HCT116 (cell line): ENCODE data around the gene UBE2M. TPM values are rescaled to one million over a fixed set of nuclear protein-coding genes. Genes with fewer than 3 reads are reported as not detected.

ENCODE experiments used
- ATAC-seq: fragments of 200-7000 bp; cut with Tn5 transposase; 2 replicates; pipeline ENCODE4 v1.9.1; 2020; ENCODE audit warnings: mild to moderate bottlenecking, moderate library complexity
- BruUV-seq: library from RNA; stranded (reverse); fragments of 400-500 nt; replicated peaks from 2 replicates; lab custom pipeline; 2021; lab: Mats Ljungman, UMichigan
- CTCF ChIA-PET: fragments of 300-600 bp; sonication (Branson Sonifier 250); formaldehyde crosslinking; loops from one replicate; lab custom pipeline; 2021; ENCODE audit warnings: antibody characterized with exemption; lab: Charles Lee
- POLR2A ChIA-PET: fragments of 300-600, 350-600 bp; sonication (Branson Sonifier 250); formaldehyde crosslinking; loops from one replicate; lab custom pipeline; 2021; ENCODE audit warnings: antibody characterized with exemption; lab: Charles Lee
- RAD21 ChIA-PET, 2 experiments: fragments of 300-600 bp; sonication (Branson Sonifier 250); formaldehyde crosslinking; loops; one replicate each; lab custom pipeline; 2023; ENCODE audit warnings: low total read pairs in 2 of 2; ENCODE audit not compliant: uncharacterized antibody in 2 of 2, unreplicated experiment in 2 of 2, low non-redundant PET in 1 of 2; lab: Charles Lee
- DNase-seq: peaks from one replicate; pipeline ENCODE4 v3.0.0-alpha.2; 2010; ENCODE audit warnings: low read depth, low spot score
- H2AFZ ChIP-seq: fragments of 200-600 bp; shearing (Covaris generic), sonication (generic); 2 replicates; pipeline ENCODE4 v1.6.1; 2017; ENCODE audit warnings: low read depth, mixed run types, mixed read lengths, antibody characterized with exemption, low read length; ENCODE audit not compliant: poor library complexity, severe bottlenecking
- H3K27ac ChIP-seq: 2 replicates; pipeline ENCODE4 v1.5.1; 2012; ENCODE audit warnings: low read depth, low read length
- H3K27me3 ChIP-seq: fragments of 200-600 bp; sonication (generic); 2 replicates; pipeline ENCODE4 v1.6.1; 2016; ENCODE audit warnings: mixed run types, low read length, mixed read lengths; ENCODE audit not compliant: insufficient read depth
- H3K36me3 ChIP-seq, 2 experiments: fragments of 200-500 bp in 1 of 2; fragments of 200-600 bp in 1 of 2; sonication (Bioruptor generic) in 1 of 2; sonication (generic) in 1 of 2; 2 replicates each; pipeline versions ENCODE4 v1.5.1 to v1.6.1; 2014 to 2016; ENCODE audit warnings: low read length in 2 of 2, inconsistent platforms in 1 of 2, mixed read lengths in 1 of 2, mixed run types in 1 of 2; ENCODE audit not compliant: insufficient read depth in 2 of 2, control insufficient read depth in 1 of 2
- H3K4me1 ChIP-seq, 2 experiments: fragments of 200-600 bp in 1 of 2; sonication (generic) in 1 of 2; 2 replicates each; pipeline versions ENCODE4 v1.5.1 to v1.6.1; 2012 to 2017; ENCODE audit warnings: low read length in 2 of 2, inconsistent platforms in 1 of 2, mild to moderate bottlenecking in 1 of 2, mixed read lengths in 1 of 2, mixed run types in 1 of 2, moderate library complexity in 1 of 2; ENCODE audit not compliant: insufficient read depth in 2 of 2, control insufficient read depth in 1 of 2
- H3K4me2 ChIP-seq: fragments of 200-600 bp; sonication (generic); 2 replicates; pipeline ENCODE4 v1.6.1; 2017; ENCODE audit warnings: mixed run types, low read length, mixed read lengths
- H3K4me3 ChIP-seq, 2 experiments: fragments of 200-600 bp in 1 of 2; sonication (generic) in 1 of 2; replicated peaks in 1 of 2; 2 replicates each; pipeline ENCODE4 v1.5.1; 2011 to 2016; ENCODE audit warnings: low read length in 2 of 2, control low read depth in 1 of 2, low read depth in 1 of 2, mild to moderate bottlenecking in 1 of 2, mixed read lengths in 1 of 2, mixed run types in 1 of 2
- H3K79me2 ChIP-seq: fragments of 200-600 bp; sonication (generic); 2 replicates; pipeline ENCODE4 v1.6.1; 2017; ENCODE audit warnings: mild to moderate bottlenecking, mixed run types, low read length, moderate library complexity, mixed read lengths; ENCODE audit not compliant: insufficient read depth
- H3K9ac ChIP-seq: fragments of 200-600 bp; sonication (generic); 2 replicates; pipeline ENCODE4 v1.6.1; 2016; ENCODE audit warnings: low read length, mixed read lengths
- H3K9me2 ChIP-seq: fragments of 200-600 bp; sonication (generic), shearing (Covaris generic); 2 replicates; pipeline ENCODE4 v1.6.1; 2017; ENCODE audit warnings: mixed run types, mild to moderate bottlenecking, moderate library complexity; ENCODE audit not compliant: insufficient read depth
- H3K9me3 ChIP-seq, 2 experiments: fragments of 200-500 bp in 1 of 2; fragments of 200-600 bp in 1 of 2; sonication (Bioruptor generic) in 1 of 2; sonication (generic) in 1 of 2; 2 replicates each; pipeline ENCODE4 v1.6.1; 2014 to 2017; ENCODE audit warnings: low read length in 2 of 2, mixed read lengths in 2 of 2, inconsistent platforms in 1 of 2, low read depth in 1 of 2, mild to moderate bottlenecking in 1 of 2, mixed run types in 1 of 2, moderate library complexity in 1 of 2; ENCODE audit not compliant: control insufficient read depth in 1 of 2, insufficient read depth in 1 of 2
- H4K20me1 ChIP-seq: fragments of 200-600 bp; sonication (generic), shearing (Covaris generic); 2 replicates; pipeline ENCODE4 v1.6.1; 2017; ENCODE audit warnings: mixed run types, mild to moderate bottlenecking, moderate library complexity; ENCODE audit not compliant: insufficient read depth
- CEBPB ChIP-seq: IDR thresholded peaks from 2 replicates; pipeline ENCODE4 v1.6.1; 2012; ENCODE audit warnings: low read depth
- ELF1 ChIP-seq: IDR thresholded peaks from 2 replicates; pipeline ENCODE4 v1.6.1; 2012; ENCODE audit warnings: low read depth, borderline replicate concordance
- EZH2phosphoT487 ChIP-seq: fragments of 200-600 bp; IDR thresholded peaks from 2 replicates; pipeline ENCODE4 v1.6.1; 2018; ENCODE audit warnings: antibody characterized with exemption, borderline replicate concordance
- FOSL1 ChIP-seq: IDR thresholded peaks from 2 replicates; pipeline ENCODE4 v1.6.1; 2012; ENCODE audit warnings: low read depth
- JUND ChIP-seq: IDR thresholded peaks from 2 replicates; pipeline ENCODE4 v1.6.1; 2012
- POLR2A ChIP-seq: IDR thresholded peaks from 2 replicates; pipeline ENCODE4 v1.7.0; 2011; ENCODE audit warnings: borderline replicate concordance; ENCODE audit not compliant: insufficient read depth, insufficient read length; ENCODE audit errors: extremely low read depth
- POLR2AphosphoS5 ChIP-seq: IDR thresholded peaks from 2 replicates; pipeline ENCODE4 v1.6.1; 2011; ENCODE audit warnings: mild to moderate bottlenecking, low read depth, low read length, moderate library complexity
- SIN3A ChIP-seq: IDR thresholded peaks from 2 replicates; pipeline ENCODE4 v1.6.1; 2012; ENCODE audit warnings: low read depth
- SP1 ChIP-seq: IDR thresholded peaks from 2 replicates; pipeline ENCODE4 v1.6.1; 2012; ENCODE audit warnings: low read depth
- YY1 ChIP-seq: IDR thresholded peaks from 2 replicates; pipeline ENCODE4 v1.6.1; 2011; ENCODE audit warnings: low read length, low read depth, moderate library complexity, mild to moderate bottlenecking; ENCODE audit not compliant: insufficient replicate concordance; ENCODE audit errors: extremely low read depth
- ZFX ChIP-seq: fragments of 450-650 bp; IDR thresholded peaks from 2 replicates; pipeline ENCODE4 v1.6.1; 2017
- ZNF274 ChIP-seq: fragments of 200-500 bp; sonication (Bioruptor generic); IDR thresholded peaks from 2 replicates; pipeline ENCODE4 v1.6.1; 2014; ENCODE audit warnings: mild to moderate bottlenecking, low read depth, low read length, inconsistent platforms
- intact Hi-C: fragments of 100-400 bp; cut with micrococcal nuclease; formaldehyde crosslinking; loops from 2 replicates; pipeline ENCODE4 v1.10.0; 2022
- total RNA-seq: library from RNA; stranded (reverse); gene quantifications from one replicate; pipeline ENCODE4 v1.2.1, GENCODE V29; 2021; ENCODE audit not compliant: unreplicated experiment
- TF ChIP-seq, protein P1 (sequence below), 3 experiments: fragments of 200-600 bp in 1 of 3; sonication (generic) in 1 of 3; IDR thresholded peaks in 2 of 3; conservative IDR thresholded peaks in 1 of 3; 2 replicates each; pipeline ENCODE4 v1.5.1; 2012 to 2017; ENCODE audit warnings: low read depth in 2 of 3, low read length in 2 of 3, antibody characterized with exemption in 1 of 3, borderline replicate concordance in 1 of 3, control low read depth in 1 of 3, mild to moderate bottlenecking in 1 of 3, mixed read lengths in 1 of 3, mixed run types in 1 of 3, moderate library complexity in 1 of 3; ENCODE audit not compliant: insufficient read depth in 1 of 3
- TF ChIP-seq, protein P2 (sequence below): IDR thresholded peaks from 2 replicates; pipeline ENCODE4 v1.6.1; 2012
- TF ChIP-seq, protein P3 (sequence below): IDR thresholded peaks from 2 replicates; pipeline ENCODE4 v1.6.1; 2012; ENCODE audit warnings: low read depth

The UBE2M gene
- total RNA-seq, 1 experiment from 2014 or later: 120 TPM

DNA sequence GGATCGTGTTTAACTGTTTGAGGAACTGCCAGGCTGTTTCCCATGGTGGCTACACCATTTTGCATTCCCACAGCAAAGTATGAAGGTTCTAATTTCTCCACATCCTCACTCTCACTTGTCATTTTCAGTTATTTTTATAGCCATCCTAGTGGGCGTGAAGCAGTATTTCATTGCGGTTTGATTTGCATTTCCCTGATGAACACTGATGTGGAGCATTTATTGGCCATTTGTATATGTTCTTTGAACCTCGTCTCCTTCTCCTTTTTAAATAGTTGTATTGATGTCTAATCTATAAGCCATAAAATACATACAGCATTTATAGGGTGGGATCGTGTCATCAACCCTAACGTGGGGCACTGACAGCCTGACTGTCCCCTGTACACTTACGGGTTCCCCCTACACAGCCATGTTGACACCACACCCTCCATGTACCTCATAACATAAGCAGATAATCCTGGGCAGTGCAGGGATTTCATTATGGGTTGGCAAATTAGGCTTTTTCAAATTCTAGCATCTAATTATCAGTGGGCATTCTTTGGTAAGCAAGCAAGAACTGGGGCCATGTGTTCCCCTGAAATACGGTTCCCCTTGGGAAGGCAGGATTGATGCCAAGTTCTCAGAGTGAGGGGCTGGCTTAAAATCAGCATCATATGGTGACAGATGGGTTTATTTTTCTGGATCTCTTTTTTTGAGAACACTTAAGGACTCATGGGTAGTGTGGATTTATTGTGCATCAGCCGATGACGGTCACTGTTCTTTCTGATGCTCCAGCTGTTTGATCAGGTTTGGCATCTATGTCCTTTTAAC lies 27.2 kb downstream of the UBE2M start:
- intact Hi-C loops: no loop called here
- ChIA-PET CTCF (no interaction called here), POLR2A (no interaction called here), RAD21 (no interaction called here)
- Histone ChIP-seq H3K4me1 (no peaks in the 10 kb centered on the region), H3K9me2 (no peaks in the 10 kb centered on the region), H4K20me1 (no peaks in the 10 kb centered on the region), H2AFZ (no peak overlapping the region), H3K4me3 (no peak overlapping the region), H3K4me2 (no peak overlapping the region), H3K79me2 (no peaks in the 10 kb centered on the region), H3K36me3 (no peaks in the 10 kb centered on the region), H3K9me3 (no peaks in the 10 kb centered on the region), H3K27me3 (peaks cover 4% of the 10 kb centered on the region; the same call in 1 of the 2 replicates), H3K9ac (no peak overlapping the region), H3K27ac (no peak overlapping the region)
- no TSS peak for BruUV-seq
- no peak for DNase-seq
- no peak; the same call in 1 of the 2 replicates for ATAC-seq
- no peak for TF ChIP-seq SIN3A

DNA sequence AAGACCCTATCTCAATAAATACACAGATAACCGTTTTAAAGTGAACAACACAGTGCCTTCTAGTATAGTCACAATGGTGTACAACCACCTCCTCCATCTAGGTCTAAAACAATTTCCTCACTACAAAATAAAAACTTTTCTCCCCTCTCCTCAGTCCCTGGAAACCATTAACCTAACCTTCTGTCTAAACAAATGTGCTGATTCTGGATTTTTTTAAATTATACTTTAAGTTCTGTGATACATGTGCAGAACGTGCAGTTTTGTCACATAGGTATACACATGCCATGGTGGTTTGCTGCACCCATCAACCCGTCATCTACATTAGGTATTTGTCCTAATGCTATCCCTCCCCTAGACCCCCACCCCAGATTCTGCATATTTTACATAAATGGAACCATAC lies 29.0 kb downstream of the UBE2M start:
- Histone ChIP-seq H3K27me3 (peaks cover 4% of the 10 kb centered on the region; the same call in 1 of the 2 replicates), H3K79me2 (no peaks in the 10 kb centered on the region), H3K27ac (no peak overlapping the region), H3K4me1 (no peaks in the 10 kb centered on the region), H3K36me3 (no peaks in the 10 kb centered on the region), H3K4me3 (no peak overlapping the region), H3K9ac (no peak overlapping the region), H3K9me3 (no peaks in the 10 kb centered on the region), H2AFZ (no peak overlapping the region), H4K20me1 (no peaks in the 10 kb centered on the region), H3K9me2 (no peaks in the 10 kb centered on the region), H3K4me2 (no peak overlapping the region)
- BruUV-seq: no TSS peak
- ChIA-PET RAD21 (no interaction called here), CTCF (no interaction called here), POLR2A (no interaction called here)
- no peak for ATAC-seq
- DNase-seq: no peak
- TF ChIP-seq YY1 (no peak), CEBPB (no peak), JUND (no peak), SIN3A (no peak), ZNF274 (no peak), FOSL1 (no peak), ELF1 (no peak), EZH2phosphoT487 (no peak), SP1 (no peak), ZFX (no peak), POLR2AphosphoS5 (no peak), POLR2A (no peak)
- TF ChIP-seq, protein P1, sequence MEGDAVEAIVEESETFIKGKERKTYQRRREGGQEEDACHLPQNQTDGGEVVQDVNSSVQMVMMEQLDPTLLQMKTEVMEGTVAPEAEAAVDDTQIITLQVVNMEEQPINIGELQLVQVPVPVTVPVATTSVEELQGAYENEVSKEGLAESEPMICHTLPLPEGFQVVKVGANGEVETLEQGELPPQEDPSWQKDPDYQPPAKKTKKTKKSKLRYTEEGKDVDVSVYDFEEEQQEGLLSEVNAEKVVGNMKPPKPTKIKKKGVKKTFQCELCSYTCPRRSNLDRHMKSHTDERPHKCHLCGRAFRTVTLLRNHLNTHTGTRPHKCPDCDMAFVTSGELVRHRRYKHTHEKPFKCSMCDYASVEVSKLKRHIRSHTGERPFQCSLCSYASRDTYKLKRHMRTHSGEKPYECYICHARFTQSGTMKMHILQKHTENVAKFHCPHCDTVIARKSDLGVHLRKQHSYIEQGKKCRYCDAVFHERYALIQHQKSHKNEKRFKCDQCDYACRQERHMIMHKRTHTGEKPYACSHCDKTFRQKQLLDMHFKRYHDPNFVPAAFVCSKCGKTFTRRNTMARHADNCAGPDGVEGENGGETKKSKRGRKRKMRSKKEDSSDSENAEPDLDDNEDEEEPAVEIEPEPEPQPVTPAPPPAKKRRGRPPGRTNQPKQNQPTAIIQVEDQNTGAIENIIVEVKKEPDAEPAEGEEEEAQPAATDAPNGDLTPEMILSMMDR (IDR thresholded peaks at IDR 0.05 in 2 of 3, conservative IDR thresholded peaks at IDR 0.05 in 1 of 3; ENCODE audit: borderline replicate concordance in 1 of 3, insufficient read depth in 1 of 3, low read depth in 2 of 3, low read length in 2 of 3): no peak
- TF ChIP-seq, protein P2, sequence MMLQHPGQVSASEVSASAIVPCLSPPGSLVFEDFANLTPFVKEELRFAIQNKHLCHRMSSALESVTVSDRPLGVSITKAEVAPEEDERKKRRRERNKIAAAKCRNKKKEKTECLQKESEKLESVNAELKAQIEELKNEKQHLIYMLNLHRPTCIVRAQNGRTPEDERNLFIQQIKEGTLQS: no peak
- TF ChIP-seq, protein P3, sequence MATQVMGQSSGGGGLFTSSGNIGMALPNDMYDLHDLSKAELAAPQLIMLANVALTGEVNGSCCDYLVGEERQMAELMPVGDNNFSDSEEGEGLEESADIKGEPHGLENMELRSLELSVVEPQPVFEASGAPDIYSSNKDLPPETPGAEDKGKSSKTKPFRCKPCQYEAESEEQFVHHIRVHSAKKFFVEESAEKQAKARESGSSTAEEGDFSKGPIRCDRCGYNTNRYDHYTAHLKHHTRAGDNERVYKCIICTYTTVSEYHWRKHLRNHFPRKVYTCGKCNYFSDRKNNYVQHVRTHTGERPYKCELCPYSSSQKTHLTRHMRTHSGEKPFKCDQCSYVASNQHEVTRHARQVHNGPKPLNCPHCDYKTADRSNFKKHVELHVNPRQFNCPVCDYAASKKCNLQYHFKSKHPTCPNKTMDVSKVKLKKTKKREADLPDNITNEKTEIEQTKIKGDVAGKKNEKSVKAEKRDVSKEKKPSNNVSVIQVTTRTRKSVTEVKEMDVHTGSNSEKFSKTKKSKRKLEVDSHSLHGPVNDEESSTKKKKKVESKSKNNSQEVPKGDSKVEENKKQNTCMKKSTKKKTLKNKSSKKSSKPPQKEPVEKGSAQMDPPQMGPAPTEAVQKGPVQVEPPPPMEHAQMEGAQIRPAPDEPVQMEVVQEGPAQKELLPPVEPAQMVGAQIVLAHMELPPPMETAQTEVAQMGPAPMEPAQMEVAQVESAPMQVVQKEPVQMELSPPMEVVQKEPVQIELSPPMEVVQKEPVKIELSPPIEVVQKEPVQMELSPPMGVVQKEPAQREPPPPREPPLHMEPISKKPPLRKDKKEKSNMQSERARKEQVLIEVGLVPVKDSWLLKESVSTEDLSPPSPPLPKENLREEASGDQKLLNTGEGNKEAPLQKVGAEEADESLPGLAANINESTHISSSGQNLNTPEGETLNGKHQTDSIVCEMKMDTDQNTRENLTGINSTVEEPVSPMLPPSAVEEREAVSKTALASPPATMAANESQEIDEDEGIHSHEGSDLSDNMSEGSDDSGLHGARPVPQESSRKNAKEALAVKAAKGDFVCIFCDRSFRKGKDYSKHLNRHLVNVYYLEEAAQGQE: no peak
- intact Hi-C loops: no loop called here
